Measurements from ENCODE around the gene NRP2. TPM values are rescaled to one million over a fixed set of nuclear protein-coding genes. Genes with fewer than 3 reads are reported as not detected.

NRP2 gene
- total and polyA plus RNA-seq, 7 experiments from 2014 or later = 0.35 to 23.7 (median 1.4) TPM

- DNase-seq (no peak), ATAC-seq (no peak)
- ChIA-PET CTCF (no interaction called here), POLR2A (no interaction called here)
- no peak overlapping the region for H3K4me3 Mint-ChIP-seq
- no peaks in the 10 kb centered on the region for H3K9me3 Mint-ChIP-seq
- H3K4me1 Mint-ChIP-seq = peaks cover 0 to 21% (median 0%) of the 10 kb centered on the region in 7 donors
- no peak overlapping the region for H3K4me3 ChIP-seq (ENCODE audit: low read length)
- peaks cover 0 to 6% (median 0%) of the 10 kb centered on the region in 5 donors for H3K36me3 Mint-ChIP-seq
- no peaks in the 10 kb centered on the region for H3K4me1 ChIP-seq (ENCODE audit: control insufficient read depth in 2 of 2, insufficient read depth in 2 of 2, low read length in 2 of 2)
- peaks cover 0 to 3% (median 0%) of the 10 kb centered on the region in 3 experiments for H3K36me3 ChIP-seq (ENCODE audit: control insufficient read depth in 2 of 3, insufficient read depth in 3 of 3, low read length in 3 of 3)
- H3K27me3 ChIP-seq (ENCODE audit: control insufficient read depth in 2 of 2, insufficient read depth in 2 of 2, low read length in 2 of 2) = no peaks in the 10 kb centered on the region
- peaks cover 0 to 8% (median 3%) of the 10 kb centered on the region in 5 donors for H3K27me3 Mint-ChIP-seq
- H3K9me3 ChIP-seq (ENCODE audit: control insufficient read depth in 2 of 3, low read length in 3 of 3) = no peaks in the 10 kb centered on the region
- H3K27ac Mint-ChIP-seq = no peak overlapping the region
- no peak overlapping the region for H3K27ac ChIP-seq (ENCODE audit: low read depth, low read length)
- intact Hi-C loops (cut with micrococcal nuclease) = no loop called here
These were observed 35.7 kb downstream of the NRP2 start for GRCh38 chr2:205717999-205718398.

GRCh38 chr2:205719847-205720246, 37.5 kb downstream of the NRP2 start:
- DNase-seq (no peak), ATAC-seq (no peak)
- Mint-ChIP-seq H3K4me3 (no peak overlapping the region), H3K27me3 (peaks cover 0 to 6% (median 0%) of the 10 kb centered on the region in 5 donors), H3K27ac (no peak overlapping the region), H3K36me3 (peaks cover 0 to 6% (median 0%) of the 10 kb centered on the region in 5 donors), H3K9me3 (no peaks in the 10 kb centered on the region), H3K4me1 (peaks cover 0 to 18% (median 0%) of the 10 kb centered on the region in 7 donors)
- H3K4me1 ChIP-seq (ENCODE audit: control insufficient read depth in 2 of 2, insufficient read depth in 2 of 2, low read length in 2 of 2) = no peaks in the 10 kb centered on the region
- no peak overlapping the region for H3K4me3 ChIP-seq (ENCODE audit: low read length)
- H3K36me3 ChIP-seq (ENCODE audit: control insufficient read depth in 2 of 3, insufficient read depth in 3 of 3, low read length in 3 of 3) = peaks cover 0 to 3% (median 0%) of the 10 kb centered on the region in 3 experiments
- ChIA-PET POLR2A (no interaction called here), CTCF (interaction anchor here (0.7 kb wide), 2 partner anchors 8 to 1039 kb away, joined by 3 to 4 read pairs; no protein-coding TSS in a partner anchor)
- no peak overlapping the region for H3K27ac ChIP-seq (ENCODE audit: low read depth, low read length)
- H3K27me3 ChIP-seq (ENCODE audit: control insufficient read depth in 2 of 2, insufficient read depth in 2 of 2, low read length in 2 of 2) = no peaks in the 10 kb centered on the region
- H3K9me3 ChIP-seq (ENCODE audit: control insufficient read depth in 2 of 3, low read length in 3 of 3) = no peaks in the 10 kb centered on the region
- intact Hi-C loops (cut with micrococcal nuclease) = no loop called here

GRCh38 chr2:205720451-205720902, 38.2 kb downstream of the NRP2 start:
- ATAC-seq = no peak
- H3K27me3 Mint-ChIP-seq = peaks cover 0 to 6% (median 0%) of the 10 kb centered on the region in 5 donors
- peaks cover 0 to 17% (median 0%) of the 10 kb centered on the region in 7 donors for H3K4me1 Mint-ChIP-seq
- Histone ChIP-seq H3K27me3 (ENCODE audit: control insufficient read depth in 2 of 2, insufficient read depth in 2 of 2, low read length in 2 of 2) (no peaks in the 10 kb centered on the region), H3K9me3 (ENCODE audit: control insufficient read depth in 2 of 3, low read length in 3 of 3) (no peaks in the 10 kb centered on the region), H3K4me3 (ENCODE audit: low read length) (no peak overlapping the region), H3K4me1 (ENCODE audit: control insufficient read depth in 2 of 2, insufficient read depth in 2 of 2, low read length in 2 of 2) (no peaks in the 10 kb centered on the region), H3K36me3 (ENCODE audit: control insufficient read depth in 2 of 3, insufficient read depth in 3 of 3, low read length in 3 of 3) (peaks cover 0 to 3% (median 0%) of the 10 kb centered on the region in 3 experiments), H3K27ac (ENCODE audit: low read depth, low read length) (no peak overlapping the region)
- H3K27ac Mint-ChIP-seq = no peak overlapping the region
- H3K9me3 Mint-ChIP-seq = no peaks in the 10 kb centered on the region
- POLR2A ChIA-PET = no interaction called here
- CTCF ChIA-PET = no interaction called here
- intact Hi-C loops (cut with micrococcal nuclease) = no loop called here
- H3K36me3 Mint-ChIP-seq = peaks cover 0 to 6% (median 0%) of the 10 kb centered on the region in 5 donors
- DNase-seq = no peak
- no peak overlapping the region for H3K4me3 Mint-ChIP-seq

- Histone ChIP-seq H3K4me3 (ENCODE audit: low read length) (no peak overlapping the region), H3K27me3 (ENCODE audit: control insufficient read depth in 2 of 2, insufficient read depth in 2 of 2, low read length in 2 of 2) (no peaks in the 10 kb centered on the region), H3K4me1 (ENCODE audit: control insufficient read depth in 2 of 2, insufficient read depth in 2 of 2, low read length in 2 of 2) (no peaks in the 10 kb centered on the region), H3K9me3 (ENCODE audit: control insufficient read depth in 2 of 3, low read length in 3 of 3) (no peaks in the 10 kb centered on the region), H3K27ac (ENCODE audit: low read depth, low read length) (no peak overlapping the region), H3K36me3 (ENCODE audit: control insufficient read depth in 2 of 3, insufficient read depth in 3 of 3, low read length in 3 of 3) (peaks cover 0 to 3% (median 0%) of the 10 kb centered on the region in 3 experiments)
- DNase-seq (no peak), ATAC-seq (no peak)
- peaks cover 0 to 6% (median 0%) of the 10 kb centered on the region in 5 donors for H3K36me3 Mint-ChIP-seq
- ChIA-PET POLR2A (no interaction called here), CTCF (no interaction called here)
- no peak overlapping the region for H3K4me3 Mint-ChIP-seq
- peaks cover 0 to 6% (median 0%) of the 10 kb centered on the region in 5 donors for H3K27me3 Mint-ChIP-seq
- no peaks in the 10 kb centered on the region for H3K9me3 Mint-ChIP-seq
- H3K27ac Mint-ChIP-seq = no peak overlapping the region
- peaks cover 0 to 17% (median 0%) of the 10 kb centered on the region in 7 donors for H3K4me1 Mint-ChIP-seq
- intact Hi-C loops (cut with micrococcal nuclease) = no loop called here
These were observed 38.8 kb downstream of the NRP2 start for GRCh38 chr2:205721057-205721449.

GRCh38 chr2:205722283-205722918, 40.1 kb downstream of the NRP2 start:
- Histone ChIP-seq H3K27me3 (ENCODE audit: control insufficient read depth in 2 of 2, insufficient read depth in 2 of 2, low read length in 2 of 2) (no peaks in the 10 kb centered on the region), H3K4me1 (ENCODE audit: control insufficient read depth in 2 of 2, insufficient read depth in 2 of 2, low read length in 2 of 2) (no peaks in the 10 kb centered on the region), H3K9me3 (ENCODE audit: control insufficient read depth in 2 of 3, low read length in 3 of 3) (no peaks in the 10 kb centered on the region), H3K4me3 (ENCODE audit: low read length) (no peak overlapping the region), H3K36me3 (ENCODE audit: control insufficient read depth in 2 of 3, insufficient read depth in 3 of 3, low read length in 3 of 3) (peaks cover 0 to 3% (median 0%) of the 10 kb centered on the region in 3 experiments), H3K27ac (ENCODE audit: low read depth, low read length) (no peak overlapping the region)
- intact Hi-C loops (cut with micrococcal nuclease) = no loop called here
- Mint-ChIP-seq H3K27me3 (peaks cover 0 to 3% (median 0%) of the 10 kb centered on the region in 5 donors), H3K36me3 (peaks cover 0 to 6% (median 0%) of the 10 kb centered on the region in 5 donors), H3K4me1 (peaks cover 0 to 15% (median 0%) of the 10 kb centered on the region in 7 donors), H3K4me3 (no peak overlapping the region), H3K9me3 (no peaks in the 10 kb centered on the region), H3K27ac (no peak overlapping the region)
- POLR2A ChIA-PET = interaction anchor here (0.6 kb wide), 1 partner anchor 38 kb away, joined by 3 read pairs; no protein-coding TSS in a partner anchor
- DNase-seq (no peak), ATAC-seq (no peak)
- CTCF ChIA-PET = no interaction called here

- H3K4me3 Mint-ChIP-seq = no peak overlapping the region
- no peak overlapping the region for H3K27ac ChIP-seq (ENCODE audit: low read depth, low read length)
- ChIA-PET POLR2A (no interaction called here), CTCF (no interaction called here)
- DNase-seq = no peak
- no peak for ATAC-seq
- peaks cover 0 to 3% (median 0%) of the 10 kb centered on the region in 5 donors for H3K27me3 Mint-ChIP-seq
- peaks cover 0 to 3% (median 0%) of the 10 kb centered on the region in 3 experiments for H3K36me3 ChIP-seq (ENCODE audit: control insufficient read depth in 2 of 3, insufficient read depth in 3 of 3, low read length in 3 of 3)
- peaks cover 0 to 2% (median 0%) of the 10 kb centered on the region in 5 donors for H3K36me3 Mint-ChIP-seq
- peaks cover 0 to 15% (median 0%) of the 10 kb centered on the region in 7 donors for H3K4me1 Mint-ChIP-seq
- H3K4me1 ChIP-seq (ENCODE audit: control insufficient read depth in 2 of 2, insufficient read depth in 2 of 2, low read length in 2 of 2) = no peaks in the 10 kb centered on the region
- no peak overlapping the region for H3K27ac Mint-ChIP-seq
- intact Hi-C loops (cut with micrococcal nuclease) = no loop called here
- no peaks in the 10 kb centered on the region for H3K9me3 ChIP-seq (ENCODE audit: control insufficient read depth in 2 of 3, low read length in 3 of 3)
- no peaks in the 10 kb centered on the region for H3K9me3 Mint-ChIP-seq
- H3K27me3 ChIP-seq (ENCODE audit: control insufficient read depth in 2 of 2, insufficient read depth in 2 of 2, low read length in 2 of 2) = no peaks in the 10 kb centered on the region
- no peak overlapping the region for H3K4me3 ChIP-seq (ENCODE audit: low read length)
These were observed 40.9 kb downstream of the NRP2 start for GRCh38 chr2:205723179-205723578.

- Histone ChIP-seq H3K9me3 (ENCODE audit: control insufficient read depth in 2 of 3, low read length in 3 of 3) (no peaks in the 10 kb centered on the region), H3K4me1 (ENCODE audit: control insufficient read depth in 2 of 2, insufficient read depth in 2 of 2, low read length in 2 of 2) (no peaks in the 10 kb centered on the region), H3K27ac (ENCODE audit: low read depth, low read length) (no peak overlapping the region), H3K4me3 (ENCODE audit: low read length) (no peak overlapping the region), H3K27me3 (ENCODE audit: control insufficient read depth in 2 of 2, insufficient read depth in 2 of 2, low read length in 2 of 2) (no peaks in the 10 kb centered on the region), H3K36me3 (ENCODE audit: control insufficient read depth in 2 of 3, insufficient read depth in 3 of 3, low read length in 3 of 3) (no peaks in the 10 kb centered on the region)
- Mint-ChIP-seq H3K27ac (no peak overlapping the region), H3K36me3 (peaks cover 0 to 2% (median 0%) of the 10 kb centered on the region in 5 donors), H3K9me3 (no peaks in the 10 kb centered on the region), H3K27me3 (no peaks in the 10 kb centered on the region), H3K4me3 (no peak overlapping the region), H3K4me1 (peaks cover 0 to 11% (median 0%) of the 10 kb centered on the region in 7 donors)
- ChIA-PET POLR2A (no interaction called here), CTCF (no interaction called here)
- DNase-seq (no peak), ATAC-seq (no peak)
- intact Hi-C loops (cut with micrococcal nuclease) = no loop called here
These were observed 42.8 kb downstream of the NRP2 start for GRCh38 chr2:205725059-205725458.
